ENCODE data around the gene GORASP2.
"Not testable (repeated sequence)": the region's sequence is repeated elsewhere in the genome, so short reads cannot be mapped to it uniquely, and the experiment has no call there.

The GORASP2 gene

DNA sequence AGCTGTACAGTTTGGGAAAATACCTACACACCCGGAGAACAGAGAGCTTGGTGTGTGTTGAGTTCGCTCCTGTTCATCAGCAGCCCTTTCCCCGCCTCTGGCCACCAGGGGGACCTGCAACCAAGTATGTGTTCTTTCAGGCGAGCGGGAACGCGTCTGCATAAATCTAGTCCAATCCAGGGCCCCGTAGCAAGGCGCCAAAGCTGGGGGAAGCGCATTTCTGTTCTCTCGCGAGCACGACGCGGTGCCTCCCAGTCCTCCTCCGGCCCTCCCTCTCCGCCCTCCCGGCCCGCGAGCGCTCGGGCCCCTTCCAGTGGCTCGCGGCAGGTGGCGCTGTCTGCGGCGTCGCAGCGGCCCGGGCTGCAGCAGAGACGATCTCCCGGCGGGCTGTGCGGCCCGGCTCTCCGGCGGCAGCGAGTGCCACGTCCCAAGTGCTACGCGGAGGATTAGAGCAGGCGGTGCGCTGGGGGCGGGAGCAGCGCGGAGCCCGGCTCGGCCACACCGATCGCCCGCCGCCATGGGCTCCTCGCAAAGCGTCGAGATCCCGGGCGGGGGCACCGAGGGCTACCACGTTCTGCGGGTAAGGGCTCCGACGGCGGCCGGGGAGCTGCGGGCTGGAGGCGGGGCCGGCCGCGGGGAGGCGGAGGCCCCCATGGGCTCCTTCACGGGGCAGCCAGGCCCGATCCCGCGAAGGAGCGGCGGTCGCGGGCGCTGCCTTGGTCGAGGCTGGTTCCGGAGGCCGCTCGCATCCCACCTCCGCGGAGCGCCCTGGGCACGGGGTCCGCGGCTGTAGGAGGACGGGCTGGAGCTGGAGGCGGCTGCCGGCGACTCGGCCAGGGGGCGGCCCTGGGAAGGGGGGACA, at the start of gene GORASP2:
GORASP2 (plus strand) TSS at position 430 of the 862 bp plus-strand sequence; CDS start at position 518, 88 bp downstream.
- DNase-seq: peak; percentile 98

- no peak for DNase-seq
Observed at GRCh38 chr2:170881840-170882239, 47.2 kb upstream of the GORASP2 start.

DNA sequence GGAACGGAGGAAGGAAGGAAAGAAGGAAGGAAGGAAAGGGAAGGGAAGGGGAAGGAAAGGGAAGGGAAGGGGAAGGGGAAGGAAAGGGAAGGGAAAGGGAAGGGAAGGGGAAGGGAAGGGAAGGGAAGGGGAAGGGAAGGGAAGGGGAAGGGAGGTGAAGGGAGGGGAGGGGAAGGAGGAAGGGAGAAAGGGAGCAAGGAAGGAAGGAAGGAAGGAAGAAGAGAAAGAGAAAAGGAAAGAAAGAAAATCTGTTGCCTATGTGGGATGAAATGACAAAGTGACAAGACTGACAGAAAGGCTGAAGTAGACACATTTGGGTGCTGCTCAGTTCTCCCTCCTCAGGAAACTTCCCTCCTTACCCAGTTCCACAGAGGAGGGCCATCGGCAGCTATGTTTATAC, 46.3 kb upstream of the GORASP2 start:
- no peak for DNase-seq

GRCh38 chr2:170883683-170884082, 45.4 kb upstream of the GORASP2 start:
- no peak for DNase-seq

- DNase-seq: no peak
Observed at GRCh38 chr2:170885130-170885791, 43.8 kb upstream of the GORASP2 start.

DNA sequence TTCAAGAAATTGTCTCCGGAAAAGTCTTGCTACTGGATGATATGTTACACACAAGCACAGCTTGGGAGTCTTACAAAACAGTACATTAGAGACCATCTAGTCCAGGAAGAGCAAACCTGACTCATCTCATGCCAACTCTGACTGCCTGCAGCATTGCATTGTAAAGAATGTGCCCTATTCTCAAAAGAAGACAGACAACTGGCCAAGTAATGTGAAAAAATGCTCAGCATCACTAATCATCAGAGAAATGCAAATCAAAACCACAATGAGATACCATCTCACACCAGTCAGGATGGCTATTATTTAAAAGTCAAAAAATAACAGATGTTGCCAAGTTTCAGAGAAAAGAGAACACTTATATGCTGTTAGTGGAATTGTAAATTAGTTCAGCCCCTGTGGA, 42.7 kb upstream of the GORASP2 start:
- no peak for DNase-seq

- DNase-seq: no peak
Observed at GRCh38 chr2:170887496-170887895, 41.6 kb upstream of the GORASP2 start.

GRCh38 chr2:170887896-170888295, 41.2 kb upstream of the GORASP2 start:
- no peak for DNase-seq

- DNase-seq: no peak
Observed at GRCh38 chr2:170891893-170892292, 37.2 kb upstream of the GORASP2 start.

DNA sequence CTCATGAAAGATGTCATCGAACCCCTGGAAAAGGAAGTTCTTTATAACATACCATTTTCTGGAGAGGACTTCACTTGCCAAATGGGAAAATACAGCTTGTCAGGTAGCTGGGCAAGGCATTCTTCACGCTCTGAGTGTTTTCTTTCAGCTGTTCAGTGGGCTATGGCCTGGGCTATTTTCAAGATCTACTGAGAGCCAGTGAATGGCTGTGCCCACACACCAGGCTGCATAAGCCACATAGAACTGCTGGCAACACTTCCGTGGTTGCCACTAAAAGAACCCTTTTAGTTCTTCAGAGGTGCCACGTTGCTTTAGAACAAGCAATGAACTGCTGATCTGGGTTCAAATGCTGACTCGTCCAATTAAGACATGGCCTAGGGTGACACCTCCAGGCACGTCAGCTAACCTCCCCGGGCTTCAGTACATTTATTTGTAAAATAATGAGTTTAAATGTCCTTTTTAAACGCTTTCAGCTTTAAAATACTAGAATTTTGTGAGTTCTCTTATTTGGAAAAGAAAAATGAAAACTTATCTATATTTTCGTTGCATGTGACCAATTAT, 36.6 kb upstream of the GORASP2 start:
- no peak for DNase-seq

DNA sequence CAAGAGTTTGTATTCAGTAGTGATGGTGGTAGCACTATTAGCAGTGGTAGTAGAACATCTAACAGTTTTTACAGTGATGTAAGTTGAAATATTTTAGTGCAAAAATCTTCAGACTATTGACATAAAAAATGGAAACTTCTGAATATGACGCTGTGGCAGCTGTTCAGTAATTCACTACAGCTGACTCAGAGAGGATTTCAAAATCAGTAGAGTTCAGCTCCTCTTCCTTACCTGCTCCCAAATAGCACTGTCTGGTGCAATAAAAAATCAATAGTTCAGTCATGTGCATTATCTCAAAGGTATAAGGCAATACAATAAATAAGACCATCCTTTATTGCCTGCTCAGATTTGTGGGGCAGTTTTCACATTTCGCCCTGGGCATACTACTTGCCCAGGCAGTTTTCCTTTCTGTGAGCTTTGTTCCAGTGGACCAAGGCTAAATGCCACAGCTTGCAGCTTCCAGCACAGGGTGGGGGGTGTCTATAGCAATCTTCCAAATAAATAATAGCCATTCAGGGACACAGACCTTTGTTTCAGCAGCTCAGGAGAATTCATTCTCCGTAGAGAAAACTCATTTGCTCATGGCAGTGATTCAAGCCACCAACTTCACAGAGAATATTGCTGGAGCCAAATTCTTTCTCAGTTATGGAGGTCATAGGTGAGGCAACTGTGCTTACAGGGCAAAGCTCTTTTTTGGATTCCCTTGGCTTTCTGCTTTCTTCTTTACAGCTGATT, 33.9 kb upstream of the GORASP2 start:
- DNase-seq: no peak

GRCh38 chr2:170896622-170897021, 32.4 kb upstream of the GORASP2 start:
- DNase-seq: no peak

DNA sequence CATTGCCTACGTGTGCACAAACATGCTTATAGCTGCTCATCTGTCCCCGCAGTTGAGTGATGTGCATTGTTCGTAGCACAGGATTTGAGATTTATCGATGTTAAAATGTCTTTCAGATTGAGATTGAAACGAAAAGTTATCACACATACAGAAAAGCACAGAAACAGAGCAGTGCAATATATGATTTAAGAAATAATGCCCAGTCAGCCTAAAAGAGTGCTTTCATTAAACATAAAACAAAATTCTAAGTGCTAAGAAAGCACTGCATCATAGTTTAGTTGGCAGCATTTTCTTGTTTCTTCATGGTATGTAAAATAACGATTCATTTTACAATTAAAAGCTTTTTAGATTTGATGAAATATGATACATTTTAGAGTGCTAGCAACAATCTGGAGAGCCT, 31.9 kb upstream of the GORASP2 start:
- no peak for DNase-seq

- no peak for DNase-seq
Observed at GRCh38 chr2:170905864-170906263, 23.2 kb upstream of the GORASP2 start.

DNA sequence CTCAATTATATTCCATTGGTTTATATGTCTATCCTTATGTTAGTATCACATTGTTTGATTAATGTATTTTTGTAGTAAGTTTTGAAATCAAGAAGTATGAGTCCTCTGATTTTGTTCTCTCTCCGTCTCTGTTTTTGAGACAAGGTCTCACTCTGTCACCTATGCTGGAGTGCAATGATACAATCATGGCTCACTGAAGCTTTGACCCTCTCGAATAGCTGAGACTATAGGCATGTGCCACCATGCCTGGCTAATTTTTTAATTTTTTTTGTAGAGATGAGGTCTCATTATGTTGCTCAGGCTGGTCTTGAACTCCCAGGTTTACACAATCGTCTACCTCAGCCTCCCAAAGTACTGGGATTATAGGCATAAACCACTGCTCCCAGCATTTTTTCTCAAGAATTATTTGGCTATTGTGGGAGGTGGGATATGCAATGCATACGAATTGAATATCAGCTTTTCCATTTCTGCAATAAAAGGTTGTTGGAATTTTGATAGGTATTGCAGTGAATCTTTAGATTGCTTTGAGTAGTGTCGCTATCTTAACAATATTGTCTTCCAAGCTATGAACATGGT, 17.7 kb upstream of the GORASP2 start:
- no peak for DNase-seq

DNA sequence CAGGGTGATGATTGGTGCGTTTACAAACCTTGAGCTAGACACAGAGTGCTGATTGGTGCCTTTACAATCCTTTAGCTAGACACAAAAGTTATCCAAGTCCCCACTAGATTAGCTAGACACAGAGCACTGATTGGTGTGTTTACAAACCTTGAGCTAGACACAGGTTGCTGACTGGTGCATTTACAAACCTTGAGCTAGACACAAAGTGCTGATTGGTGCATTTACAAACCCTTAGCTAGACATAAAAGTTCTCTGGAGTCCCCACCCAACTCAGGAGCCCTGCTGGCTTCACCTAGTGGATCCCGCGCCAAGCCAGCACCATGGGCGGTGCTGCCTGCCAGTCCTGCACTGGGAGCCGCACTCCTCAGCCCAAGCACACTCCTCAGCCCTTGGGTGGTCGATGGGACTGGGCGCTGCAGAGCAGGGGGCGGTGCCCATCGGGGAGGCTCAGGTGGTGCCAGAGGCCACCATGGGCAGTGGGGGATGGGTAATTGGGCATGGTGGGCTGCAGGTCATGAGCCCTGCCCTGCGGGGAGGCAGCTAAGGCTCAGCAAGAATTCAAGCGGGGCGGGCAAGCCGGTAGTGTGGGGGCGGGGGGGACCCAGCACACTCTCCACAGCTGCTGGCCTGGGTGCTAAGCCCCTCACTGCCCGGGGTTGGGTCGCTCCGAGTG, 13.9 kb upstream of the GORASP2 start:
- DNase-seq: not testable (repeated sequence)

DNA sequence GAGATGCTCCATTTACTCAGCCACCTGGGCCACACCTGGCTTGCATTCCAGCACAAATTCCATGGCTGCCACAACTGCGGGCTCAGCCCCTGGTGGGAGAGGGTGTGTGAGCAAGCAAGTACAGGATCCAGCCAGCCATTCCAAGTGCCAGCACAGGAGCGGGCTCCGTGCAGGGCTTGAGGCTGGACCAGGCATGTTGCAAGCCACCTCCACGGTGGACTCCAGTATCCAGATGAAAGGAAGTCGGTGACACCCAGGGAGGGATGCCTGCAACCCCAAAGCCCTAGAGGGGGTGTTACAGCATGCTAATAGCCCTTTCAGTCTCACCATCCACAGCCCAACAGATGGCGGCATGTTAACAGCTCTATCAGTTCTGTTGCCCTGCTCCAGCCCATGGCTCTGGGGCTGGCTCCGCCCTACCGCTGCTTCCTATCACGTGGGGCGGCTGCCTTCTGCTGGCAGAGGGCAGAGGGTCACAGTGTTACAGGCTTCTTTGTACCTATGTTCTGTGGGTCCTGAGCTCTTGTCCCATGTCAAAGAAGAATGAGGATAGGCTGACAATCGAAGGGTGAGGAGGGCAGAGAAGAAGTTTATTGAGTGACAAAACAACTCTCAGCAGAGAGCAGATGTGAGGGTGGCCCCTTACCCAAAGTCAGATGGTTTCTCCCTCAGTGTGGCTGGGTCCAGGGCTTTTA, 11.7 kb upstream of the GORASP2 start:
- no peak for DNase-seq

- DNase-seq: no peak
Observed at GRCh38 chr2:170917957-170918356, 11.1 kb upstream of the GORASP2 start.

GRCh38 chr2:170921873-170922272, 7.2 kb upstream of the GORASP2 start:
- not testable (repeated sequence) for DNase-seq

DNA sequence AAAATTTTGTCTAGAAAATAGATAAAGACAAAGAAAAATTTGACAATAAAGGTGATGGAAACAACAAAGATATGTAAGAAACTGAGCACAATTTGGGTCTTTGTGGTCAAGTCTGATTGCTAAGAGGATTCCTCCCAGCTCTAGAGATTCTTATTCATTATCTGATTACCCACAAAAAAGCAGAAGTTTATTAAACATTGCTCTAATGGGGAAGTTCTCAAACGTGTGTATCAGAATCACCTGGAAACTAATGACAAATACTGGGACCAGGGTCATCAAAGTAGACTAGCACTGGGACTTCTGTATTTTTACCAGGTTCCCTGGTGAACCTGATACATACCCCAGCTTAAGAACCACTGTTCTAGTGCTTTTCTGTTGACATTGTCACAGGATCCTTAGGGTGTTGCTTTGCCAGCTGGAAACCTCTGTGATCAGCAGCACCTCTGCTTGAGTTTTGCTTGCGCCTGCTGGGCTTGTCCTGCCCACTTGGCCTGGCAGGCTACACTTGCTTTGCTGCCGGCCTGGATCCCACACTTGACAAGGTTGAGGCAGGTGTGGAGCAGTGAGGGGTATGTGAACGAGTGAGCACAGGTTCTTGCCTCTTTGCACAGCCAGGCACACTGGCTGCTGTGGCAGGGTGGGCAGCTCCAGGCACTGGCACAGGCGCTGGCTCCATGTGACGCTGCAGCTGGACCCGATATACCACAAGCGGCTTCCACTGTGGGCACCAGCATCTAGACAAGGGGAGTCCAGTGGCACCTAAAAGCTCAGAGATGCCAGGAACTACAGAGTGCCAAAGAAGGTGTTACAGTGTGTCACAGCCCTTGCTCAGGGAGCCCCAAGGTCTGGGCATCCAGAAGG, 6.2 kb upstream of the GORASP2 start:
- DNase-seq: no peak

DNA sequence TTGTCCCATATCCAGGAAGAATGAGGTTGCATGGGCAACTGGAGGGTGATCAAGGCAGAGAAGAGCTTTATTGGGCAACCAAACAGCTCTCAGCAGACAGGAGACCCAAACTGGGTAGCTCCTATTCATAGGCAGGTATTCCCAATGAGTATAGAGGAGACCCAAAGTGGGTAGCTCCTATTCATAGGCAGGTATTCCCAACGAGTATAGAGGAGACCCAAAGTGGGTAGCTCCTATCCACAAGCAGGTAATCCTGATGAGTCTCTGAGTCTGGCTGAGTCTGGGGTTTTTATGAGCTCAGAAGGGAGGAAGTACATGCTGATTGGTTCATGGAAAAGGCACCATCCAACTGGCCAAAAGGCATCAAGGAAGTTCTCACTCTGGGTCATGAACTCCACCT, 5.3 kb upstream of the GORASP2 start:
- DNase-seq: no peak
